Measurements from ENCODE around the gene SULT1C3. TPM values are rescaled to one million over a fixed set of nuclear protein-coding genes. Genes with fewer than 3 reads are reported as not detected.

Gene SULT1C3
- total RNA-seq, 1 donor from 2014 or later: not detected

DNA sequence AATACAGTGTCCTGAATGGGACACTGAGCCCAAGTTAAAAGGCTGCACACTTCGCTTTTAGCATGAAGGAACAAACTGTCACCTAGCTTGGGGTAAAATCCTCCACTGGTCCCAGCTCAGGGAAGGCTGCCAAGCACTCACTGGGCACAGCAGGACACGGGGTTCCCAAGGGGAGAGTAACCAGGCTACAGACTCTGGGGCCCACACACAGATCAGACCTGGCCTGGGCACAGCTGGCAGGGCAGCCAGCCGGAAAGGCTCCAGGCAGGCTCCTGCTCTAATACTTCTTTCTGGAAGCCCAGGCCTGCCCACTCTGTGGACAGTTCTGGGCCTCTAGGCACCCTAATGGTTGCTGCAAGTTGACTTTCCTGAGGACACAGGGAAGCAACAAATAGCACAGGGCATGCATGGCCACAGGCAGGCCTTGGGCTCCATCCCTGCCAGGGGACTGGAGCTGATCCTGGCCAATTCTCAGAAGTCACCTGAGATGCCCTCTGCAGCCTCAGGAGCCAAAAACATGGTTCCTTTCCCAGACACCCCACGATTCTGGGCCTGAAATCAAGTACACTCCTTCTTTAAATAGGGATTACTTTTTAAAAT lies 18.7 kb upstream of the SULT1C3 start:
- no peak for DNase-seq (ENCODE audit: low read depth, low spot score)
- peaks cover 18% of the 10 kb centered on the region for H3K9me3 Mint-ChIP-seq

DNA sequence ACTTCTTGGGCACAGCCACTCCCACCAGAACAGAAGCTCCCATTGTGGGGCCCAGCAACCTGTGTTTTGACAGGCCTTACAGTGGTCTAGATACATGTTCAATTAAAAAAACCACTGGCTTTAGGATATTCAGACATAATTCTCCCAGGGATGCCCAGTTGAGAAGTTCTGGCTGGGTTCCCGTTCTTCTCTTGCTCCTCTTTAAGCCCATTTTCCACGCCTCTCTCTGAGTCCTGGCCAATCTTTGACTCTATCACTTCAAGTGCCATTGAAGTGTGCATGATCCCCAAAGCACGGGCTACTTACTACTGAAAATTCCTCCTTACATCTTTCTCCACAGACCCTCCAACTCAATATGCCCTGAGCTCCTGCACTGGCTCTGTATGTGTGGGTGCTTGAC lies 17.5 kb upstream of the SULT1C3 start:
- Mint-ChIP-seq H3K4me3 (no peak overlapping the region), H3K27ac (ENCODE audit: unreplicated experiment) (no peak overlapping the region), H3K27me3 (ENCODE audit: low read depth) (peaks cover 3% of the 10 kb centered on the region), H3K4me1 (no peaks in the 10 kb centered on the region), H3K36me3 (ENCODE audit: low read depth) (no peaks in the 10 kb centered on the region), H3K9me3 (peaks cover 18% of the 10 kb centered on the region)
- TF ChIP-seq, protein P1, sequence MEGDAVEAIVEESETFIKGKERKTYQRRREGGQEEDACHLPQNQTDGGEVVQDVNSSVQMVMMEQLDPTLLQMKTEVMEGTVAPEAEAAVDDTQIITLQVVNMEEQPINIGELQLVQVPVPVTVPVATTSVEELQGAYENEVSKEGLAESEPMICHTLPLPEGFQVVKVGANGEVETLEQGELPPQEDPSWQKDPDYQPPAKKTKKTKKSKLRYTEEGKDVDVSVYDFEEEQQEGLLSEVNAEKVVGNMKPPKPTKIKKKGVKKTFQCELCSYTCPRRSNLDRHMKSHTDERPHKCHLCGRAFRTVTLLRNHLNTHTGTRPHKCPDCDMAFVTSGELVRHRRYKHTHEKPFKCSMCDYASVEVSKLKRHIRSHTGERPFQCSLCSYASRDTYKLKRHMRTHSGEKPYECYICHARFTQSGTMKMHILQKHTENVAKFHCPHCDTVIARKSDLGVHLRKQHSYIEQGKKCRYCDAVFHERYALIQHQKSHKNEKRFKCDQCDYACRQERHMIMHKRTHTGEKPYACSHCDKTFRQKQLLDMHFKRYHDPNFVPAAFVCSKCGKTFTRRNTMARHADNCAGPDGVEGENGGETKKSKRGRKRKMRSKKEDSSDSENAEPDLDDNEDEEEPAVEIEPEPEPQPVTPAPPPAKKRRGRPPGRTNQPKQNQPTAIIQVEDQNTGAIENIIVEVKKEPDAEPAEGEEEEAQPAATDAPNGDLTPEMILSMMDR (conservative IDR thresholded peaks at IDR 0.05): no peak
- no peak for DNase-seq (ENCODE audit: low read depth, low spot score)

More for the DNA sequence above, 18.7 kb upstream of the SULT1C3 start:
- no peak overlapping the region for H3K27ac Mint-ChIP-seq (ENCODE audit: unreplicated experiment)
- no peaks in the 10 kb centered on the region for H3K4me1 Mint-ChIP-seq
- no peaks in the 10 kb centered on the region for H3K36me3 Mint-ChIP-seq (ENCODE audit: low read depth)
- H3K27me3 Mint-ChIP-seq (ENCODE audit: low read depth): no peaks in the 10 kb centered on the region
- TF ChIP-seq, protein P1 (conservative IDR thresholded peaks at IDR 0.05): no peak
- no peak overlapping the region for H3K4me3 Mint-ChIP-seq

DNA sequence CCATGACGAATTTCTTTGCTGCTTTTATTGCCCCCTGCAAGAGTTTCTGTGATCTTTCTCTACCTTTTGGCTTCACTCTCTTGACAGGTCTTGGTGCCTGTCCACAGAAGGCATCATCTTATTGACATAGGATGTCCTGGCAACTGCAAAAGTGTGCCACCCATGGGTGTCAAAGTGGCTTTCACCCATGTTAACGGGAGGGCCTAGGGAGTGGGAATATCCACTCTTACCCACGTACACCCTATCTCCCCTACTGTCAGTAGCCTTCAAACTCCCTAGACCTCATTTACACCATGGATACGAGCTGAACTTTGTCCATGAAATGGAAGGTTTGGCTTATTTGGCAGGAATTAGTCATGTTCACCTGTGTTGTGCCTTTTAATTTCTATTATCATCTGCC lies 16.2 kb upstream of the SULT1C3 start:
- peaks cover 3% of the 10 kb centered on the region for H3K27me3 Mint-ChIP-seq (ENCODE audit: low read depth)
- no peaks in the 10 kb centered on the region for H3K4me1 Mint-ChIP-seq
- TF ChIP-seq, protein P1 (conservative IDR thresholded peaks at IDR 0.05): no peak
- no peak overlapping the region for H3K4me3 Mint-ChIP-seq
- peaks cover 18% of the 10 kb centered on the region for H3K9me3 Mint-ChIP-seq
- no peak for DNase-seq (ENCODE audit: low read depth, low spot score)
- no peak overlapping the region for H3K27ac Mint-ChIP-seq (ENCODE audit: unreplicated experiment)
- no peaks in the 10 kb centered on the region for H3K36me3 Mint-ChIP-seq (ENCODE audit: low read depth)

DNA sequence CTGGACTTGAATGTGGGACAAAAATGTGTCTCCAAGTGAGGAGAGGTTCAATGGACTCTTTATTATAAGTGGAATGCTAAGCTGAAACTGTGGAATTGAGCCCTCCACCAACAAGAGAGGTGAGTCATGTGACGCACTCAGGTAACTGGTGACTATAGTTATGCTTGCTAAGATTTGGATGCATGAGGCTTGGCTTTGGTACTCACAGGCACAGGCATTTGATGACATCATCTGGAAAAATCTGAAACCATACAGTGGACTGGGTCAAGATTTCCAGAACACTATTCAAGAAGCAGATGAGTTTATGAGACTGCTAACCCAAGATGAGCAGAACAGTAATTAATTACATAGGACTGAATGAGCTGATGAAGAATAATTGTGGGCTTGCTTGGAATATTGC lies 15.7 kb upstream of the SULT1C3 start:
- no peaks in the 10 kb centered on the region for H3K4me1 Mint-ChIP-seq
- TF ChIP-seq, protein P1 (conservative IDR thresholded peaks at IDR 0.05): no peak
- H3K36me3 Mint-ChIP-seq (ENCODE audit: low read depth): no peaks in the 10 kb centered on the region
- H3K4me3 Mint-ChIP-seq: no peak overlapping the region
- H3K27ac Mint-ChIP-seq (ENCODE audit: unreplicated experiment): no peak overlapping the region
- peaks cover 18% of the 10 kb centered on the region for H3K9me3 Mint-ChIP-seq
- DNase-seq (ENCODE audit: low read depth, low spot score): no peak
- peaks cover 3% of the 10 kb centered on the region for H3K27me3 Mint-ChIP-seq (ENCODE audit: low read depth)

DNA sequence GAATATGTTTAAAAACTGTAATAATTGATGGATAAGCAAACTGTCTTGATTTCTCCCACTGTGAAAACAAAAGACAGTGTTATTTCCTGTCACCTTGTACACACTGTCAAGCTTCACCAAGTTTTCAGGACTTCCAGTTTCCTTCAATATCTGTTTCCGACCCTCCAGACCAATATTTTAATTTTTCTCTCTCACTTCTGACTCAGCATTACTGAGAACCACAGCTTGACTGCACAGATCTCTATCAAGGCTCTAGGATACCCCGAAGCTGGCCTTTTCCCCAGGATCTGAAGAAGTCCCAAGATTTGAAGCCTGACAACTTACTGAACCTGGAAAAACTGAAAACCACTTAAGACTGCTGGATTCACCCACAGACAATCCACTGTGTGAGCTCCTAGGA lies 13.2 kb upstream of the SULT1C3 start:
- no peak overlapping the region for H3K4me3 Mint-ChIP-seq
- DNase-seq (ENCODE audit: low read depth, low spot score): no peak
- H3K9me3 Mint-ChIP-seq: peaks cover 18% of the 10 kb centered on the region
- H3K4me1 Mint-ChIP-seq: no peaks in the 10 kb centered on the region
- no peak overlapping the region for H3K27ac Mint-ChIP-seq (ENCODE audit: unreplicated experiment)
- H3K36me3 Mint-ChIP-seq (ENCODE audit: low read depth): no peaks in the 10 kb centered on the region
- TF ChIP-seq, protein P1 (conservative IDR thresholded peaks at IDR 0.05): no peak
- H3K27me3 Mint-ChIP-seq (ENCODE audit: low read depth): peaks cover 3% of the 10 kb centered on the region

Data from neural crest cell (in vitro differentiated cells).